Uterus (tissue), 2 donors: ENCODE data around the gene LDHAL6B.

ENCODE experiments used
- POLR2A ChIP-seq, 2 donors: fragments of 450-650 bp; IDR thresholded peaks; one replicate each; pipeline ENCODE4 v1.6.1; 2016; ENCODE audit warnings: antibody characterized with exemption in 2 of 2, mild to moderate bottlenecking in 1 of 2, moderate library complexity in 1 of 2
- TF ChIP-seq, protein P1 (sequence below), 4 experiments: fragments of 200-600 bp in 2 of 4; fragments of 450-650 bp in 2 of 4; sonication (generic) in 2 of 4; IDR thresholded peaks; one replicate each; pipeline ENCODE4 v1.5.1; 2016 to 2019; ENCODE audit warnings: antibody characterized with exemption in 4 of 4, mild to moderate bottlenecking in 2 of 4, moderate library complexity in 1 of 4

DNA sequence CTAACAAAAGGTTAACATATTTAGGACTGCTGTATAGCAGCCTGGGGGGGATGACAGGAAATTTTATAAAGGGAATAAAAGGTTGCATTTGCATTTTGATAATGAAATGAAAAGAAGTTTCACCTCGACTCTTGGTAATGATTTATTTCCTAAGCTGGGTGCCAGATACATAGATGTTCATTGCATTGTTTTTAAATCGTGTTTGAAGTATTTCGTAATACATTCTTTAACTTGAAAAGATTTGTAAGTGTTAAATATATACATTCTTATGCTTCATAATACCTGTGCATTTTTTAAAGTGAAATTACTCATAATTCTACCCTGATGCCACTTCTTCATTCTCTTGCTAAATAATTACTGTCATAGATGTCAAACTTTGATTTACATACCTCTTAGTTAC is 22.8 kb downstream of the LDHAL6B start:
- TF ChIP-seq, protein P1, sequence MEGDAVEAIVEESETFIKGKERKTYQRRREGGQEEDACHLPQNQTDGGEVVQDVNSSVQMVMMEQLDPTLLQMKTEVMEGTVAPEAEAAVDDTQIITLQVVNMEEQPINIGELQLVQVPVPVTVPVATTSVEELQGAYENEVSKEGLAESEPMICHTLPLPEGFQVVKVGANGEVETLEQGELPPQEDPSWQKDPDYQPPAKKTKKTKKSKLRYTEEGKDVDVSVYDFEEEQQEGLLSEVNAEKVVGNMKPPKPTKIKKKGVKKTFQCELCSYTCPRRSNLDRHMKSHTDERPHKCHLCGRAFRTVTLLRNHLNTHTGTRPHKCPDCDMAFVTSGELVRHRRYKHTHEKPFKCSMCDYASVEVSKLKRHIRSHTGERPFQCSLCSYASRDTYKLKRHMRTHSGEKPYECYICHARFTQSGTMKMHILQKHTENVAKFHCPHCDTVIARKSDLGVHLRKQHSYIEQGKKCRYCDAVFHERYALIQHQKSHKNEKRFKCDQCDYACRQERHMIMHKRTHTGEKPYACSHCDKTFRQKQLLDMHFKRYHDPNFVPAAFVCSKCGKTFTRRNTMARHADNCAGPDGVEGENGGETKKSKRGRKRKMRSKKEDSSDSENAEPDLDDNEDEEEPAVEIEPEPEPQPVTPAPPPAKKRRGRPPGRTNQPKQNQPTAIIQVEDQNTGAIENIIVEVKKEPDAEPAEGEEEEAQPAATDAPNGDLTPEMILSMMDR (IDR thresholded peaks at IDR 0.05), result no peak
- TF ChIP-seq POLR2A (IDR thresholded peaks at IDR 0.05), result no peak
